Liver (tissue), 9 donors: ENCODE data around the gene GRAMD1C. TPM values are rescaled to one million over a fixed set of nuclear protein-coding genes. Genes with fewer than 3 reads are reported as not detected.

ENCODE experiments used
- DNase-seq: peaks from one replicate; pipeline ENCODE4 v3.0.0-alpha.2; 2017; ENCODE audit warnings: low spot score
- H3K27ac ChIP-seq, 2 donors: one replicate each; pipeline ENCODE4 v1.7.0; 2013; ENCODE audit warnings: inconsistent platforms in 2 of 2, low read length in 2 of 2, control low read depth in 1 of 2, low read depth in 1 of 2, mild to moderate bottlenecking in 1 of 2
- H3K27me3 ChIP-seq, 4 donors: one replicate each; pipeline versions ENCODE4 v1.6.1 to v1.7.0; 2013; ENCODE audit warnings: low read length in 3 of 4, inconsistent platforms in 1 of 4, mild to moderate bottlenecking in 1 of 4, moderate library complexity in 1 of 4; ENCODE audit not compliant: control insufficient read depth in 4 of 4, insufficient read depth in 4 of 4
- H3K36me3 ChIP-seq, 4 donors: one replicate each; pipeline versions ENCODE4 v1.6.1 to v1.7.0; 2013; ENCODE audit warnings: low read length in 3 of 4, mild to moderate bottlenecking in 3 of 4, low read depth in 1 of 4, moderate library complexity in 1 of 4; ENCODE audit not compliant: control insufficient read depth in 4 of 4, insufficient read depth in 3 of 4
- H3K4me1 ChIP-seq, 4 donors: one replicate each; pipeline versions ENCODE4 v1.6.1 to v1.7.0; 2013; ENCODE audit warnings: low read length in 3 of 4, mild to moderate bottlenecking in 3 of 4, moderate library complexity in 1 of 4; ENCODE audit not compliant: control insufficient read depth in 4 of 4, insufficient read depth in 4 of 4
- H3K4me3 ChIP-seq, 3 donors: one replicate each; pipeline versions ENCODE4 v1.6.1 to v1.7.0; 2013; ENCODE audit warnings: low read length in 3 of 3, control low read depth in 1 of 3, low read depth in 1 of 3, mild to moderate bottlenecking in 1 of 3
- H3K9ac ChIP-seq, 2 donors: one replicate each; pipeline ENCODE4 v1.7.0; 2013; ENCODE audit warnings: low read length in 2 of 2, mild to moderate bottlenecking in 2 of 2, moderate library complexity in 2 of 2, control low read depth in 1 of 2, low read depth in 1 of 2
- H3K9me3 ChIP-seq, 4 donors: one replicate each; pipeline versions ENCODE4 v1.6.1 to v1.7.0; 2013; ENCODE audit warnings: low read length in 3 of 4; ENCODE audit not compliant: control insufficient read depth in 4 of 4
- EGR1 ChIP-seq, 2 donors: IDR thresholded peaks; 2 replicates each; pipeline ENCODE4 v1.6.1; 2016 to 2018; ENCODE audit warnings: antibody characterized with exemption in 2 of 2, low read depth in 2 of 2
- FOXA1 ChIP-seq: IDR thresholded peaks from 2 replicates; pipeline ENCODE4 v1.6.1; 2016; ENCODE audit warnings: antibody characterized with exemption
- GABPA ChIP-seq, 2 donors: IDR thresholded peaks in 1 of 2; conservative IDR thresholded peaks in 1 of 2; 2 replicates each; pipeline ENCODE4 v1.6.1; 2016; ENCODE audit warnings: antibody characterized with exemption in 2 of 2, mild to moderate bottlenecking in 1 of 2, moderate library complexity in 1 of 2
- HNF4A ChIP-seq, 2 donors: conservative IDR thresholded peaks; 2 replicates each; pipeline ENCODE4 v1.6.1; 2016; ENCODE audit warnings: antibody characterized with exemption in 2 of 2, mild to moderate bottlenecking in 2 of 2
- HNF4G ChIP-seq: IDR thresholded peaks from 2 replicates; pipeline ENCODE4 v1.6.1; 2016; ENCODE audit warnings: antibody characterized with exemption
- JUND ChIP-seq, 2 donors: IDR thresholded peaks; 2 replicates each; pipeline ENCODE4 v1.6.1; 2016; ENCODE audit warnings: antibody characterized with exemption in 2 of 2
- RAD21 ChIP-seq, 2 donors: IDR thresholded peaks; 2 replicates each; pipeline ENCODE4 v1.6.1; 2016; ENCODE audit warnings: antibody characterized with exemption in 2 of 2, mild to moderate bottlenecking in 2 of 2
- REST ChIP-seq: IDR thresholded peaks from 2 replicates; pipeline ENCODE4 v1.6.1; 2016; ENCODE audit warnings: antibody characterized with exemption, mild to moderate bottlenecking
- RXRA ChIP-seq, 2 donors: IDR thresholded peaks; 2 replicates each; pipeline ENCODE4 v1.6.1; 2017 to 2018; ENCODE audit warnings: antibody characterized with exemption in 2 of 2, mild to moderate bottlenecking in 1 of 2
- SP1 ChIP-seq: IDR thresholded peaks from 2 replicates; pipeline ENCODE4 v1.6.1; 2018; ENCODE audit warnings: antibody characterized with exemption, mild to moderate bottlenecking
- TAF1 ChIP-seq: conservative IDR thresholded peaks from 2 replicates; pipeline ENCODE4 v1.6.1; 2016; ENCODE audit warnings: antibody characterized with exemption, mild to moderate bottlenecking
- YY1 ChIP-seq: IDR thresholded peaks from 2 replicates; pipeline ENCODE4 v1.6.1; 2016; ENCODE audit warnings: antibody characterized with exemption, mild to moderate bottlenecking
- WGBS: extraction: QIAGEN DNeasy Blood & Tissue Kit; methylation state at CpG from one replicate; pipeline ENCODE4 v1.1.7; 2013; 5-methylcytosine and 5-hydroxymethylcytosine counted together
- polyA plus RNA-seq, 2 donors: library from polyadenylated mRNA; stranded (reverse) in 1 of 2; unstranded in 1 of 2; fragments of 200-250 nt in 1 of 2; fragments of >200 nt in 1 of 2; fragmentation: Nextera tagmentation in 1 of 2; extraction: Ambion mirVana in 1 of 2; gene quantifications; one replicate each; pipeline versions ENCODE4 v1.2.1 to v1.2.3, GENCODE V29; 2013 to 2015
- total RNA-seq, 2 donors: library from RNA; depleted of rRNA; stranded (reverse); fragments of >200 nt; gene quantifications; one replicate each; pipeline ENCODE4 v1.2.3, GENCODE V29; 2014
- TF ChIP-seq, protein P1 (sequence below): IDR thresholded peaks from 2 replicates; pipeline ENCODE4 v1.6.1; 2016; ENCODE audit warnings: antibody characterized with exemption
- TF ChIP-seq, protein P2 (sequence below): fragments of 150-350 bp; IDR thresholded peaks from 2 replicates; pipeline ENCODE4 v1.5.1; 2017; ENCODE audit warnings: improper control_type of control experiment, low read depth, low read length; ENCODE audit not compliant: missing input control
- TF ChIP-seq, protein P3 (sequence below): IDR thresholded peaks from 2 replicates; pipeline ENCODE4 v1.6.1; 2016; ENCODE audit warnings: antibody characterized with exemption
- donor health status: healthy.
- donor health status: healthy.
- donor health status: healthy.
- donor health status: healthy.
- donor health status: healthy.

Gene GRAMD1C
- total and polyA plus RNA-seq, 4 donors, result 2.3 to 17.0 (median 6.2) TPM

GRCh38 chr3:113983544-113983943 lies 145.0 kb downstream of the GRAMD1C start:
- Histone ChIP-seq H3K36me3 (peaks cover 0 to 3% (median 1%) of the 10 kb centered on the region in 4 donors), H3K27me3 (no peaks in the 10 kb centered on the region), H3K9me3 (no peaks in the 10 kb centered on the region), H3K4me3 (no peak overlapping the region), H3K9ac (no peak overlapping the region), H3K4me1 (no peaks in the 10 kb centered on the region), H3K27ac (no peak overlapping the region)
- TF ChIP-seq YY1 (no peak), RAD21 (IDR thresholded peaks at IDR 0.05) (no peak), JUND (IDR thresholded peaks at IDR 0.05) (no peak), TAF1 (no peak), EGR1 (IDR thresholded peaks at IDR 0.05; ENCODE audit: low read depth in 2 of 2) (no peak), RXRA (IDR thresholded peaks at IDR 0.05) (no peak), HNF4G (no peak), SP1 (no peak), FOXA1 (no peak), HNF4A (conservative IDR thresholded peaks at IDR 0.05) (no peak)
- TF ChIP-seq, protein P1, sequence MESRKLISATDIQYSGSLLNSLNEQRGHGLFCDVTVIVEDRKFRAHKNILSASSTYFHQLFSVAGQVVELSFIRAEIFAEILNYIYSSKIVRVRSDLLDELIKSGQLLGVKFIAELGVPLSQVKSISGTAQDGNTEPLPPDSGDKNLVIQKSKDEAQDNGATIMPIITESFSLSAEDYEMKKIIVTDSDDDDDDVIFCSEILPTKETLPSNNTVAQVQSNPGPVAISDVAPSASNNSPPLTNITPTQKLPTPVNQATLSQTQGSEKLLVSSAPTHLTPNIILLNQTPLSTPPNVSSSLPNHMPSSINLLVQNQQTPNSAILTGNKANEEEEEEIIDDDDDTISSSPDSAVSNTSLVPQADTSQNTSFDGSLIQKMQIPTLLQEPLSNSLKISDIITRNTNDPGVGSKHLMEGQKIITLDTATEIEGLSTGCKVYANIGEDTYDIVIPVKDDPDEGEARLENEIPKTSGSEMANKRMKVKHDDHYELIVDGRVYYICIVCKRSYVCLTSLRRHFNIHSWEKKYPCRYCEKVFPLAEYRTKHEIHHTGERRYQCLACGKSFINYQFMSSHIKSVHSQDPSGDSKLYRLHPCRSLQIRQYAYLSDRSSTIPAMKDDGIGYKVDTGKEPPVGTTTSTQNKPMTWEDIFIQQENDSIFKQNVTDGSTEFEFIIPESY, result no peak
- TF ChIP-seq, protein P2, sequence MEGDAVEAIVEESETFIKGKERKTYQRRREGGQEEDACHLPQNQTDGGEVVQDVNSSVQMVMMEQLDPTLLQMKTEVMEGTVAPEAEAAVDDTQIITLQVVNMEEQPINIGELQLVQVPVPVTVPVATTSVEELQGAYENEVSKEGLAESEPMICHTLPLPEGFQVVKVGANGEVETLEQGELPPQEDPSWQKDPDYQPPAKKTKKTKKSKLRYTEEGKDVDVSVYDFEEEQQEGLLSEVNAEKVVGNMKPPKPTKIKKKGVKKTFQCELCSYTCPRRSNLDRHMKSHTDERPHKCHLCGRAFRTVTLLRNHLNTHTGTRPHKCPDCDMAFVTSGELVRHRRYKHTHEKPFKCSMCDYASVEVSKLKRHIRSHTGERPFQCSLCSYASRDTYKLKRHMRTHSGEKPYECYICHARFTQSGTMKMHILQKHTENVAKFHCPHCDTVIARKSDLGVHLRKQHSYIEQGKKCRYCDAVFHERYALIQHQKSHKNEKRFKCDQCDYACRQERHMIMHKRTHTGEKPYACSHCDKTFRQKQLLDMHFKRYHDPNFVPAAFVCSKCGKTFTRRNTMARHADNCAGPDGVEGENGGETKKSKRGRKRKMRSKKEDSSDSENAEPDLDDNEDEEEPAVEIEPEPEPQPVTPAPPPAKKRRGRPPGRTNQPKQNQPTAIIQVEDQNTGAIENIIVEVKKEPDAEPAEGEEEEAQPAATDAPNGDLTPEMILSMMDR, result no peak
- WGBS, result 94% methylated on average over 3 of the region's 3 CpGs
- no peak for DNase-seq

- H3K27me3 ChIP-seq, result no peaks in the 10 kb centered on the region
- 82% methylated on average over 4 of the region's 4 CpGs for WGBS
- no peaks in the 10 kb centered on the region for H3K36me3 ChIP-seq
- H3K27ac ChIP-seq, result no peak overlapping the region
- no peaks in the 10 kb centered on the region for H3K9me3 ChIP-seq
- no peaks in the 10 kb centered on the region for H3K4me1 ChIP-seq
- H3K4me3 ChIP-seq, result no peak overlapping the region
- H3K9ac ChIP-seq, result no peak overlapping the region
- no peak for TF ChIP-seq REST
- TF ChIP-seq HNF4G, result no peak
- TF ChIP-seq RAD21 (IDR thresholded peaks at IDR 0.05), result no peak
- no peak for TF ChIP-seq SP1
- TF ChIP-seq JUND (IDR thresholded peaks at IDR 0.05), result no peak
- TF ChIP-seq GABPA (IDR thresholded peaks at IDR 0.05 in 1 of 2, conservative IDR thresholded peaks at IDR 0.05 in 1 of 2), result no peak
- TF ChIP-seq TAF1, result no peak
- TF ChIP-seq, protein P3, sequence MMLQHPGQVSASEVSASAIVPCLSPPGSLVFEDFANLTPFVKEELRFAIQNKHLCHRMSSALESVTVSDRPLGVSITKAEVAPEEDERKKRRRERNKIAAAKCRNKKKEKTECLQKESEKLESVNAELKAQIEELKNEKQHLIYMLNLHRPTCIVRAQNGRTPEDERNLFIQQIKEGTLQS, result no peak
- DNase-seq, result no peak
Observed at GRCh38 chr3:113985541-113985940, 147.0 kb downstream of the GRAMD1C start.

Other genes with a start within 250 kb of the GRAMD1C start
- gene USF3, start 142.1 kb upstream of the GRAMD1C start, total RNA-seq, result 10 to 100 TPM; 10.6 to 16.0 TPM
- gene USF3, start 142.1 kb upstream of the GRAMD1C start, polyA plus RNA-seq, result 10 to 100 TPM in 1 of 2 donors, 1 to 10 TPM in 1; 4.6 to 12.1 TPM
- gene NAA50, start 92.5 kb upstream of the GRAMD1C start, total RNA-seq, result 100 to 1,000 TPM in 1 of 2 donors, 10 to 100 TPM in 1; 99.0 to 162 TPM
- 10 to 100 TPM; 37.3 to 48.7 TPM for gene NAA50, start 92.5 kb upstream of the GRAMD1C start, polyA plus RNA-seq
- gene ATP6V1A, start 91.8 kb upstream of the GRAMD1C start, total RNA-seq, result 10 to 100 TPM; 52.1 to 53.2 TPM
- gene ATP6V1A, start 91.8 kb upstream of the GRAMD1C start, polyA plus RNA-seq, result 10 to 100 TPM; 15.2 to 33.3 TPM
- gene ZDHHC23, start 109.2 kb downstream of the GRAMD1C start, total RNA-seq, result 10 to 100 TPM in 1 of 2 donors, 1 to 10 TPM in 1; 2.3 to 16.2 TPM
- 1 to 10 TPM; 2.5 to 5.7 TPM for gene ZDHHC23, start 109.2 kb downstream of the GRAMD1C start, polyA plus RNA-seq
- gene CCDC191, start 217.7 kb downstream of the GRAMD1C start, total RNA-seq, result 1 to 10 TPM in 1 of 2 donors, under 1 TPM in 1; 0.79 to 1.0 TPM
- under 1 TPM; 0.31 to 0.81 TPM for gene CCDC191, start 217.7 kb downstream of the GRAMD1C start, polyA plus RNA-seq
- 10 to 100 TPM in 1 of 2 donors, 1 to 10 TPM in 1; 5.9 to 11.3 TPM for gene QTRT2, start 217.9 kb downstream of the GRAMD1C start, total RNA-seq
- 1 to 10 TPM; 4.3 to 5.8 TPM for gene QTRT2, start 217.9 kb downstream of the GRAMD1C start, polyA plus RNA-seq